NCI-H1048 (cell line): ENCODE results near the gene SPATS1.
"Not testable (repeated sequence)": the region's sequence is repeated elsewhere in the genome, so short reads cannot be mapped to it uniquely, and the experiment has no call there.

ENCODE experiments used
- DNase-seq: peaks from one replicate; lab custom pipeline; 2025; lab: John Stamatoyannopoulos, UW

SPATS1 gene

DNA sequence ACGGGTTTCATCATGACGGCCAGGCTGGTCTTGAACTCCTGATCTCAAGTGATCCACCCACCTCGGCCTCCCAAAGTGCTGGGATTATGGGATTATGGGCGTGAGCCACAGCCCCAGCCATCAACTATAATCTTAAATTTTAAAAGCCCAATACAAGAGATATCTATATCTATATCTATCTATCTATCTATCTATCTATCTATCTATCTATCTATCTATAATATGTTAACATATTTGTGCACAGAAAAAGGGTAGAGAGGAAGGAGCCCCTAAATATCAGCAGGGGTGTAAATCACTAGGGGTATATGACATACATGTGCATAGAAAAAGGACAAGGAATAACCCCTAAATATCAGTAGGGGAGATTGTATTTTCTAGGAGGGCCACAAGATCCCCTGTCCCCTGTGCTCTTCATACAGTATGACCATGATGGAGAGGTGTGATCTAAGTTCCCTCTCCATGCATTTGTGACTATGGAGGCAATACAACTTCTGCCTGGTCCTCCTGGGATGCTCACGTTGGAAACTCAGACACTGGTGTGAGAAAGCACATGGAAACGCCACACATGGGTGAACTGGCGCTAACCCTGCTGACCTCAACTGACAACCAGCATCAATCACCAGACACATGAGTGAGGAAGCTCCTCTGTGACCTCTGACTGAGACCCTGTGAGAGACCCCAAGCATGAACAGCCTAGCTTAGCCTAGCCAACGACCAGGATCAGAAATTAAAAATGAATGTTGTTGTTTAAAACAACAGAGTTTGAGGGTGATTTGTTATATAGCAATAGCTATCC lies 1.2 kb upstream of the SPATS1 start:
- no peak for DNase-seq

DNA sequence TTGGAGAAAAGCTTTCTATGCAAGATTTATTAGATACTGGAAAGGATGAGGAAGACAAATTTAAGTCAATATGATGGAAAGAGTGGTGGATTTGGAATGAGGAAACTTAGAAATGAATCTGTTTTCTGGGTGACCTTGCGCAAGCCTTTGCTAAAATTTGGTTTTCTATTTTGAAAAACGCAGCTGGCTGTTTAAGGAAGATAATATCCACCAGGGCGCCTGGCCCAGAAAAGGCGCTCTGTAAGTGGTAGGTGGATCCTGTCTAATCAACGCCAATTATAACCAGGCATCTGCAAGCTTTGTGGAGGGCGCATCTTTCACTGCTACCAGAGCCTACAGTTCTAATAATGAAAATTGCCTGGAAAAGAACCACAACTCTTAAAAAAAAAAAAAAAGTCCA lies 398 bp upstream of the SPATS1 start:
- no peak for DNase-seq

DNA sequence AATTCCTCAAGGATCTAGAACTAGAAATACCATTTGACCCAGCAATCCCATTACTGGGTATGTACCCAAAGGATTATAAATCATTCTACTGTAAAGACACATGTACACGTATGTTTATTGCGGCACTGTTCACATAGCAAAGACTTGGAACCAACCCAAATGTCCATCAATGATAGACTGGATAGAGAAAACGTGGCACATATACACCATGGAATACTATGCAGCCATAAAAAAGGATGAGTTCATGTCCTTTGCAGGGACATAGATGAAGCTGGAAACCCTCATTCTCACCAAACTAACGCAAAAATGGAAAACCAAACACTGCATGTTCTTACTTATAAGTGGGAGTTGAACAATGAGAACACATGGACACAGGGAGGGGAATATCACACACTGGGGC lies 4.4 kb downstream of the SPATS1 start:
- DNase-seq: not testable (repeated sequence)

DNA sequence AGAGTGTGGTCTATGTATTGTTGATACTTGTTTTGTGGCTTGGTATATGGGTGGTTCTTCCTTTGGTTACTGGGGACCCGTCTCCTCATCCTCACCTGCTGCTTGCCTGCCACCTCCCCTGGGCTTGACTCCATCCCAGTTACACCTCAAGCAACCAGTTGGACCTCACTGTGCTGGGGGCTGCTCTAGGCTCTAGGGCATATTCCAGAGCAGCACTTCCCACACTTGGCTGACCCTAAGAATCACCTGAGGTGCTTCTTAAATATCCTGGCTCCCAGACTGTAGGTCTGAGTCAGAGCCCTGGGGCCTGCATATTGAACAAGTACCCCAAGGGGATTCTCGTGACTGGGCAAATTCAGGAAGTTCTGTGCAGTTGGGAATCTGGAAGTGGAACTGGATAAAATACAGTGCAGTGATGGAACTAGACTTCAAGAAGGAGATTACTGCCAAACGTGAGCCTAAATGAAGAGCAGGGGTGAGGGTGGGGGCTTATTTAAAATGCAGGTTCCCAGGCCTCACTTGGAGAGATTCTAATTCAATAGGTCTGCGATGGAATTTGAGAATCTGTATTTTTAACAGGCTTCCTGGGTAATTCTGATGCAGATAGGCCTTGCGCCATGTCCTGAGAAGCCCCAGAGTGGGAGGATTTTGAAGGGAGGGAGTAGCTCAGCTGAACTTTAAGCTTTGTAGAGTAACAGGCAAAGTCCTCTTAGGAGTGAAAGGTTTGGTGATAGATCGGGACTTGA lies 7.6 kb downstream of the SPATS1 start:
- DNase-seq: no peak

DNA sequence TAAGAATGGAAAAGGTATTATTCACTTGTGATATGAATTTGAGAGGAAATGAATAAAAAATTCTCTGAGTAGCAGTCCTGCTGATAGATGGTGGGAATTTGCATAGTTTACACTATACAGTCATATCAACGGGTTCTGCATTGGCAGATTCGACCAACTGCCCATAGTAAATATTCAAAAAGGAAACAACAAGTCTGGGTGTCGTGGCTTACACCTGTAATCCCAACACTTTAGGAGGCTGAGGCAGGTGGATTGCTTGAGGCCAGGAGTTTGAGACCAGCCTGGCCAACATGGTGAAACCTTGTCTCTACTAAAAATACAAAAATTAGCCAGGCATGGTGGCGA lies 8.2 kb downstream of the SPATS1 start:
- not testable (repeated sequence) for DNase-seq

DNA sequence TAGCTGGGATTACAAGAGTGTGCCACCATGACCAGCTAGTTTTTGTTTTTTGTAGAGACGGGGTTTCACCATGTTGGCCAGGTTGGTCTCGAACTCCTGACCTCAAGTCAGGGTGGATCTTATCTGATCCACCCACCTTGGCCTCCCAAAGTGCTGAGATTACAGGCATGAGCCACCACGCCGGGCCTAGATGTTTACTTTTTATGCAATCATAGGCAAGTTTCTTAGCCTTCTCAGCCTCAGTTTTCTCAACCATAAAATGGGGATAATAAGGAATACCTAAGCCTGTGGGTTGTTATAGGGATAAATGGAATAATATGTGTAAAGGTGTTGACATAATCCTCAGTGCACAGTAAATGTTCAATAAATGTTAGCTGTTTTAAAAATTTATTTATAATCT lies 9.8 kb downstream of the SPATS1 start:
- no peak for DNase-seq

DNA sequence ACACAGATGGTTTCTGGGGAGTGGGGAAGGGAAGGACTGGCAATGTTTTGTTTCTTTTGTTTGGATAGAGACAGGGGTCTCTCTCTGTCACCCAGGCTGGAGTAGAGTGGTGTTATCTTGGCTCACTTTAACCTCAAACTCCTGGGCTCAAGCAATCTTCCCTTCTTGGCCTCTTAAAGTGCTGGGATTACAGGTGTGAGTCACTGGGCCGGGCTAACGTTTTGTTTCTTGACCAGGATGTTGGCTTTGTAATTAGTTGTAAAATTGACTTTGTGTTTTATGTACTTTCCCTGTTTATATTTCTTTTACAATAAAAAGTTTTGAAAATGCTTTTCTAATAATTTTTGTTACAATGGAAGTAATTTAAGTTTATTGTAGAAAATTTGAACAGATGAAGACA lies 10.9 kb downstream of the SPATS1 start:
- DNase-seq: no peak

DNA sequence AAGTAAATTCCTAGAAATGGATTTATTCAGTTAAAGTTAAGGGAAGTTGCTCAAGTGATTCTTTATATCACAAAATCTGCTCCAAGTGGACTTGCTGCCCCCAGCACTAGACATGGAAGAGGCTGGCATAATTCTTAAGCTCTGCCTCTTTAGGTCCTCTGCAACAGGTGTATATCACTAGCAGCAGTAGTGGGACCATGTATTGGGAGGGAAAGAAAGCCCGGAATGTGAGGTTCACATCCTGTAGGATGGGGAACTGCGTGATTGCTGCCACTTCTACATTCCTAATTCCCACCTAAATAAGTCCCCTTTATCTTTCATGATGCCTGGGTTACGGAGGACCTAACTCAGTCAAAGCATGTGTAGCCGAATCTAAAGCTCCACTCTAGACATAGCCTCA lies 13.2 kb downstream of the SPATS1 start:
- no peak for DNase-seq

DNA sequence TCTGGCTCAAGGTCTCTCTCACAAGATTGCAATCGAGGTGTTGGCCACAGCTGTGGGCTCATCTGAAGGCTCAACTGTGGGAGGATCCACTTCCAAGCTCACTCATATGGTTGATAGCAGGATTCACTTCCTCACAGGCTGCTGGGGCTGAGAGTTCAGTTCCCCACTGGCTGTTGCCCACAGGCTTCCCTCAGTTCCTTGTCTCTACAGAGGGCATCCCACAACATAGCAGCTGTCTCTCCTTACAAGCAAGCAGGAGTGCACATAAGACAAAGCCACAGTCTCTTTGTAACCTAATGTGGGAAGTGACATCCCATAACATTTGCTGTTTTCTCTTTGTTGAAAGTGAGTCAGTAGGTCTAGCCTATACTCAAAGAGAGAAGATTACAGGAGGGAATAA lies 14.0 kb downstream of the SPATS1 start:
- DNase-seq: no peak

DNA sequence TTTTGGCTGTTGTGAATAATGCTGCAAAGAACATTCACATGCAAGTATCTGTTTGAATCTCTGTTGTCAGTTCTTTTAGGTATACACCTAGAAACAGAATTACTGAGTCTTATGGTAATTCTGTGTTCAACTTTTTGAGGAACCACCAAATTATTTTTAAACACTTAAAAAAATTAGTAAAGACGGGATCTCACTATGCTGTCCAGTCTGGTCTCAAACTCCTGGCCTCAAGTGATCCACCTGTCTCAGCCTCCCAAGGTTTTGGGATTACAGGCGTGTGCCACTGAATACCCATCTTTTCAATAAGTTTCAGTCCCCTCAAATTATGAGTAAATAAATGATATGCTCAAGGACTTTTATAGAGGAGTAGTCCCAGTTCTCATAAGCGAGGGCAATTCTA lies 17.5 kb downstream of the SPATS1 start:
- no peak for DNase-seq

DNA sequence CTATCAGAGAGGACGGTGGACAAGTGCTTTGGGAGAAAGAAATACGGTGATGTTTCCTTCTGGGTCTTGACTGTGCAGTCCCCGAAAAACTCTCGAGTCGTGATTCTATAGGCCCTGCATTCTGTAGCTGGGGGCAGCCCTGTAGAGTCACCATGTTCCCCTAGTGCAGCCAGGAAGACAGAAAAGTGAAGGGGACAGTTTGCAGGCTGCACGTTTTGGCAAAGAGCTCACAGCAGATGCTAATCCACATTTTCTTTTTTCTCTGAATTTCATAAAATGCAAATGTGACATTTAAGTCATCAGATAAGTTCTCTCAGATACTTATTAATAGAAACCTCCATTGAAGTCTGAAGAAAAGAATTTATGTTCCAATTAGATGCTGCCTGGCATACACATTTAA lies 19.5 kb downstream of the SPATS1 start:
- DNase-seq: no peak

DNA sequence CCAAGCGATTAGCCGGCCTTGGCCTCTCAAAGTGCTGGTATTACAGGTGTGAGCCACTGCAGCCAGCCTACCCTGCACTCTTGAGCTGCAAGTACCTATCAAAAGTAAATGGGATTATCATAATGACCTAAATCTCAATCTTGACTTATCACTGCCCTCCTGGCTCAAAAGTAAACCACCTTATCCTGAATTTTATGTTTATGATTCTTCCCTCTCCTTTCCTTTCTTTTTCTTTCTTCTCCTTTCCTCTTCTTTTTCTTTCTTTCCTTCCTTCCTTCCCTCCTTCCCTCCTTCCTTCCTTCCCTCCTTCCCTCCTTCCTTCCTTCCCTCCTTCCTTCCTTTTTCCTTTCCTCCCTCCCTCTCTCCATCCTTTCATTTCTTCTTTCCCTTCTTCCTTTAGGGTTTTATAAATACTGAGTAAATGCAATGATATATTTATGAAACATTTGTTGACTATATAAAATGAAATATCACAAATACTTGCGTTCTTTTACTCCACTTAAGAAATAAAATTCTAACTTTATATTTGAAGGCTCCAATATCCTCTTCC lies 21.0 kb downstream of the SPATS1 start:
- DNase-seq: no peak

DNA sequence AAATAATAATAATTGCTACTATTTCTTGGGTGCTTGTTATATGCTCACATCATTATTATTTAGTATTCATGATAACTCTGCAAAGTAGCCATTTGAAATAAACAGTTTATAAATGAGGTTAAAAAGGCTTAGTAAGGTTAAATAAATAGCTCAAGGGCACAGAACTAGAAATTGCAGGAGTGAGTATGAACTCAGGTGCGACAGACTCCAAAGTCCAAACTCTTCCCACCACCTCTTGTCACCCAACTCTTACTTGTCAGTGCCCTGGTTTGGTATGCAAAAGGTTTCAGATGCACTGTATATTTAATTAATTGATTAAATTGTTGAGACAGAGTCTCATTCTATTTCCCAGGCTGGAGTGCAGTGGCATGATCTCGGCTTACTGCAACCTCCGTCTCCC lies 24.3 kb downstream of the SPATS1 start:
- DNase-seq: no peak

DNA sequence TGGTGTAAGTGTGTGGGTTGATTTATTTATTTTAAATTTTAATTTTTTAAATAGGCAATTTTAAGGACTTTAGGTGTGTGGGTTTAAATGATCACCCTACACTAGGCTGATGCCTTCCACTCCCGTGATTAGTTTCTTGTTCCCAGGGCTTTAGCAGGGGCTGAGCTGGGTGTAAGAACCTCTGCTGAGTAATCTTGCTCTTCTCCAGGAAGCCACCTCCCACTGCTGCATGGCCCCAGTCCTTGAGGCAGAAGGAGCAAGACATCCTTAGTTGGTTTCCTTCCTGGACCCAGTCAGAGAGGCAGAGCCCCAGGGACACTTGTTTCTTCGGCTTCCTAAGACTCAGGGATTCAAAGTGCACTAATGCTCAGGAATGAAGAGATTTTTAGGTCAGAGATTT lies 25.2 kb downstream of the SPATS1 start:
- DNase-seq: no peak

DNA sequence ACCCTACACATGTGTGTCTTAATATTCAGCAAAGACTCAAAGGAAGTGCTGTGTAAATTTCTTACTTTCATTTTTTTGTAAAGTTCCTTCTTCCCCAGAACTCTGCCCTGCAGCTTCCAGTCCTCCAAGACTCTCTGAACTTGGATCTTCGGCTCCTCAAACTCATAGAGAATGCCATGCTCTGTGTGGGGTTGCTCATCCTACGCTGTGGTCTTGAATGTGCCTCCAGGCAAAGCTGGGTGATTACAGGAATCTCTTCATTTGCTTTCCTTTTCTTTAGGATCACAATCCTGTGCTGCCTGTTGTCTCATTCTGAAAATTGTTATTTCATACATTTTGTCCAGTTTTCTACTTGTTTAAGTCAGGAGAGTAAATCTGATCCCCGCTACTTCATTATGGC lies 30.6 kb downstream of the SPATS1 start:
- no peak for DNase-seq

DNA sequence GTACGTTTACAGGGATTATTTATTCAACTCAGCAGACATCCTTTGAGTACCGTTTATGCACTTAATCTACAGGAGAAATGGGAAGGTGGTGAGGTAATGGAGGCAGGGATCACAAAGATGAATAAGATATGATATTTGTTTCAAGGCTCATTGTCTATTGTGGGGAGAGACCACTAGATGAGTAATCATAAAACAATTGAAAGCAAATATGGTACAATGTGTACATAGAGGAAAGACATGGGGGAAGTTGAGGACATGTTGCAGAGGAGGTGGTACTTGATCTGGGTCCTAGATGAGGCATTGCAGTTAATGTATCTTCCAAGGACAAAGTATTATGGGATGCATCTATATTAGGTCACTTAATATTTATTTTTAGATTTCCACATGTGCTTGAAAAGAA lies 31.3 kb downstream of the SPATS1 start:
- DNase-seq: no peak

DNA sequence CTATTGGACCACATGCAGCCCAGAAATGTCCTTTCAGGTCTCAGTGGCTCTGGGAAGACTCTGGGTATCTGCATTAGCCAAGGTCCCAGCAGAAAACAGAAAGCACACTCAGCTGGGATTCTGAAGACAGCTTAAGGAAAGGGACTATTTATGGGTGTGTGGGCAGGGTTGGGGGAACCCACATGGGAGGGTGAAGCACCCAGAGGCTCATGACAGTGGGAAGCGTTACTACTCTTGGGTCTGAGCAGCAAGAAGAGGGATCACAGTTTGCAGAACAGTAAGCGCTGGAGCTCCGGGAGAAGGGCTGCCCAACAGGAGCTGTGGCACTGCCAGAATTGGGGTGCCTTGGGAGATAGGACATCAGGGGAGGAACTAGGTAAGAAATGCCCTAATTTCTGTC lies 32.6 kb downstream of the SPATS1 start:
- no peak for DNase-seq

DNA sequence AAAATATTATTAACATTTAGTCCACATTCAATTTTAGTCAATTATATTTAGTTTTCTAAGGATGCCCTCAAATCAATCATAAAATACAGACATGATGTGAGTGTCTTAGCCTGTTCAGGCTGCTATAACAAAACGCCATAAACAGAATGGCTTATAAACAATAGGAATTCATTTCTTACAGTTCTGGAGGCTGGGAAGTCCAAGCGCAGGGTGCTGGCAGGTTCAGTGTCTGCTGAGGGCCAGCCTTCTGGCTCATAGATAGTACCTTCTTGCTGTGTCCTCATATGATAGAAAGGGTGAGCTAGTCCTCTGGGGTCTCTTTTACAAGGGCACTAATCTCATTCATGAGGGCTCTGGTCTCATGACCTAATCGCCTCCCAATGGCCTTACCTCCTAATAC lies 35.0 kb downstream of the SPATS1 start:
- DNase-seq: no peak

DNA sequence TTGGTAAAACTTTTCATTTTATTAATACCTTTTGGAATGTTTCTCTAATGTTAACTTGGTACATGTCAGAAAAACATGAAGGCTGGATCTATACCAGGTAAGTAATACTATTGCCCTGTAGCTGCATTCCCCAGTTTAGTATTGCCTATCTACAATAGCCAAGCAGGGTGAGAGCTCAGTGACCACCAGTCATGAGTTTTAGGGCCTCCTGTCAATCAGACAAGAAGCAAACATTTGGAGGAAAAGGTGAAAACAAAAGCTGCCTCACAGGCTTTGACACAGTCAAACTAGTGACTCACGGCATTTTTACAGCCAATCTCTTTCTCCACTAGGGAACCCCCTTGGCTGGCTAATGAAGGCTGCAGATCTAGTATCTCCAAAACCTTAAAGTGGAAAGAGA lies 35.5 kb downstream of the SPATS1 start:
- no peak for DNase-seq

DNA sequence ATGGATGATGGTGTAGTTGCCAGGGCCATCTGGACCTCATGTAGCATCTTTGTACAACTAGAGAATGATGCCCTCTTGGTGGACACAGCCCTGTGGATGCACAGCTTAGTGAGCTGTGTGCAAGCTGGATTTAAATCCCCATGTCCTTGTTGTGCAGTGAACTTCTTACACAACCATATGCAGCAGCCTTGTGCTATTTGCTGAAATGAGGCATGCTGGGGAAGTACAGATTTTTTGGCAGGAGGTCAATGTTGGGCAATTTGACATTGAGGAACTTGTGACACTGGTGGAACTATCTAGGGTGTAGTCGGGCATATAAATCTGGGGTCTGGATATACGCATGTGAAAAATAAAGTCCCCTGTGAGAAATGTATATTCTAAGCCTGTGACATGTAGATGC lies 39.3 kb downstream of the SPATS1 start:
- DNase-seq: no peak

DNA sequence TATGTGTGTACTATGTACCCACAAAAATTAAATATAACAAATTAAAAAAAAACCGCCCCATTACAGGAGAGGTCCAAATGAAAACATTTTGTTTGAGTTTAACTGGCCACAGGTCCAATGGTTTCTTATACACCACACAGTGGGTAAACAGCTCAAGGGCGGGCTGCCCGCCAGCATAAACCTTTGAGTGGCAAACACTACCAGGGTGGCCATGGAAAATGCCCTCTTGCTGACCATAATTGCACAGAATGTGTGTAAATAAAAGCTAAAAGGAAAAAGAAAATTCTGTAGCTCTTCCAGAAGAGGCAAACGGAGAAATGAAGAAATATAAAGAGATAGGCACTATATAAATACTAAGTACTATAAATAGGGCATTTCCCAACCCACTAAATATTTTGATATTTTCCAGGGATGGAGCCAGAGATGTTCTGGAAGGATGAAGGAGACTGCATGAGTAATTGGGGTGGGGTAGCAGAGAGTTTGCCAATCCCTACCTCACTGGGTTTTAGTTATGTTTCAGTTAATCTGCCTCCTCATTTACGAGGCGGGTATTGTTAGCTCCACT lies 44.0 kb downstream of the SPATS1 start:
- DNase-seq: no peak

DNA sequence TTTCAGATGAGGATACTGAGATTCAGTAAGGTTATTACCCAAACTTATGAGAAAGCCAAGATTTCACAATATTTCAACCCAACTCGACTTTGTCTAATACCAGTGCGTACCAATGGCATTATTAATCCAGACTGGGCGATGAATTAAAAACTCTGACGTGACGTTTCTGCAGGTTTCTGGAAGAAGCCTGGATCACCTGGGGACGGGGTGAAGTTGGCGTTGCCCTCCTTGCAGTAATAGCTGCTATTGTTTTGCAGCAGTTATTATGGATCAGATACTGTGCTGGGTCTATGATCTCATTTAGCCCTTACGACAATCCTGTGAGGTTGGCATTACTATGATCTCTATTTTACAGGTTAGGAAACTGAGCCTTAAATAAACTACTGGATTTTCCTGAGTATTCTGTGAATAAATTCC lies 44.5 kb downstream of the SPATS1 start:
- DNase-seq: no peak
